ENCODE data around the gene ARHGEF28.

ARHGEF28 gene

DNA sequence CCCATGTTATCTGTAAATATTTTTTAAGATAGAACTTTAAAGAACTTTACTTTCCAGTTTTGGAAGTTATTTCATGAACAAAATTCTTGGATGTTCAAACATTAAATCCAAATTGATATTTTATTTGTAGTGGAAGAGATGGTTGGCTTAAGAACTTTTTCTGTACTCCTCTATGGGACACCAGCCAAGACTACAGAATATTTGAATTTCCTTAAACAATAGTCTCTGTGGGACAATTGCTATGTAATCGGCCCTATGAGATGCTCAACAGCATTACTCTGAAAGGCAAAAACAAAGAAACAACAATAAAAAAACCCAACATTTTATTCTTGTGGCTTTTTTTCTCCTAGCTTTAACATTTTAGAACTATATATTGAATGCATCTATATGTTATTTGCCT is 289.3 kb downstream of the ARHGEF28 start:
- no peak overlapping the region for H3K27ac ChIP-seq
- H3K4me3 ChIP-seq = no peak overlapping the region
- TF ChIP-seq, protein P1, sequence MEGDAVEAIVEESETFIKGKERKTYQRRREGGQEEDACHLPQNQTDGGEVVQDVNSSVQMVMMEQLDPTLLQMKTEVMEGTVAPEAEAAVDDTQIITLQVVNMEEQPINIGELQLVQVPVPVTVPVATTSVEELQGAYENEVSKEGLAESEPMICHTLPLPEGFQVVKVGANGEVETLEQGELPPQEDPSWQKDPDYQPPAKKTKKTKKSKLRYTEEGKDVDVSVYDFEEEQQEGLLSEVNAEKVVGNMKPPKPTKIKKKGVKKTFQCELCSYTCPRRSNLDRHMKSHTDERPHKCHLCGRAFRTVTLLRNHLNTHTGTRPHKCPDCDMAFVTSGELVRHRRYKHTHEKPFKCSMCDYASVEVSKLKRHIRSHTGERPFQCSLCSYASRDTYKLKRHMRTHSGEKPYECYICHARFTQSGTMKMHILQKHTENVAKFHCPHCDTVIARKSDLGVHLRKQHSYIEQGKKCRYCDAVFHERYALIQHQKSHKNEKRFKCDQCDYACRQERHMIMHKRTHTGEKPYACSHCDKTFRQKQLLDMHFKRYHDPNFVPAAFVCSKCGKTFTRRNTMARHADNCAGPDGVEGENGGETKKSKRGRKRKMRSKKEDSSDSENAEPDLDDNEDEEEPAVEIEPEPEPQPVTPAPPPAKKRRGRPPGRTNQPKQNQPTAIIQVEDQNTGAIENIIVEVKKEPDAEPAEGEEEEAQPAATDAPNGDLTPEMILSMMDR (IDR thresholded peaks at IDR 0.05) = no peak
- no peak for DNase-seq (ENCODE audit: low spot score)

DNA sequence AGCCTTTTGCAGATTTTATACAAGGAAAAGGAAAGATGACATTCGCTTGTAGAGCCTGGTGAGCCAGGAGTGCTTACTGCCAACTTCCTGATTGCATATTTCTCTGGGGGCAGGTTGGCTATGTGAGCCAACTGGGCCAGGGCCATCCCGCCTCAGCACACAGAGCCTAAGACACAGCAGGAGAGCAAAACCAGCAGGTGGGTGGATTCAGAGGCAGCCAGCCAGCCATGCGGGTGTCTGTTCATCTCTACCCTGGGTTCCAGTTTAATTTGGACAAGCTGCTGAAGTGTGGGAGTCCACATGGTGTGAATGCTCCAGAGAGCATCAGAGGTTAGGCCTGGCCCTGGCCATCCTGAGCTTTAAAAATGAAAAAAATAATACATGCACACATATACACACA is 291.4 kb downstream of the ARHGEF28 start:
- TF ChIP-seq, protein P1 (IDR thresholded peaks at IDR 0.05) = no peak
- DNase-seq (ENCODE audit: low spot score) = no peak
- Histone ChIP-seq H3K4me3 (no peak overlapping the region), H3K27ac (peak overlapping the region in 1 of 2 donors; percentile 29)

DNA sequence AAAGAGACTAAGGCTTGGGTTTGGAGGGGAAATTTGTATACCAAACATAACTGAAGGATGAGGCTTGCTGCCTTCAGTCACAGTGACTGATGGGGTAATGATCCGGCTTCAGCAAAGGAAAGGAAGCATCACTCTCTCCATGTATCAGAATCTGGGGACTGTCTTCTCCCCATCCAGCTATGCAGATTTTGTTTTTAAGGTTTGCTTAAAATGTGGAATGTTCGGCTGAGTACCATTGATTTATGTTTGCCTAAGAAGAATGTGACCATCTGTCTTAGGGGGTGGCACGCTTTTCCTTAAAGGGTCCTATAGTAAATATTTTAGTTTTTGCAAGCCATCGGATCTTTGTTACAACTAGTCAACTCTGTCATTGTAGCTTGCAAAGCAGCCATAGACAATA is 291.9 kb downstream of the ARHGEF28 start:
- no peak for DNase-seq (ENCODE audit: low spot score)
- TF ChIP-seq, protein P1 (IDR thresholded peaks at IDR 0.05) = no peak
- H3K27ac ChIP-seq = peak overlapping the region in 1 of 2 donors; percentile 29
- H3K4me3 ChIP-seq = no peak overlapping the region

DNA sequence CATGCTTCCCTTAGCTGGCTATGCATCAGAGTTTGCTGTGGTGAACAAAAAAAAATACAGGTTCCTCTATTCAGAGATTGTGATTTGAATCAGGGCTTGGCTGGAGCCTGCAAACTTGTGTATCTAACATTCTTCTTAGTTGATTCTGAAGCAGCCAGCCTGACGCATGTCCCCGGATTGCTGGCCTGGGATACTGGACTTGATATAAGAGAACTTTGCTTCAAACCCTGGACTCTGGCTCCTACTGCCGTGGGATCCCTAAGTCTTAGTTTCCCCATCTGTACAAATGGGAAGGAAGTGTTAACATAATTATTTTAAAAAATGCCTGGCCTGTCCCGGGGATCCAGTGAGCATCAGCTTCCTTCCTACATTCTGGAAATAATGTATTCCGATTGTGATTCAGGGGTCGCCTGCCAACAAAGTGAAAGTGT is 292.8 kb downstream of the ARHGEF28 start:
- no peak for DNase-seq (ENCODE audit: low spot score)
- Histone ChIP-seq H3K4me3 (peak overlapping the region; percentile 2), H3K27ac (peak overlapping the region in 1 of 2 donors; percentile 29)
- TF ChIP-seq, protein P1 (IDR thresholded peaks at IDR 0.05) = no peak

DNA sequence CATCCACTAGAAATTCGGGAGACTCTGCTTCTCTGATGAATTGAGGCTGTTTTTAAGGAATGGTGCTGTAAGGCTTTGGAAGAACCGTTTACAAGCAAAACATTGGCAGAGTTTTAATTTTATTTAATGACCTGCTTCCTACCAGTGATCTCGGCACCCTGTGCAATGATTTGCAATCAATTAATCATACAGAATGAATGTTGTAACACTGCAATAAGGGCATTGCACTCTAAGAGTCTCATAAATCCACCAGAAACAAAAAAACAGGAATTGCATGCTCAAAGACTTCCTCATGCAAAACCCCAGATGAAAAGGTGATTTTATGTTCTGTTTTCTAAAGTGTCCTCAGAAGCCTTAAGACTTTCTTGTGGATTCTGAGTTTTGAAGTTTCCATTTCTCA is 295.7 kb downstream of the ARHGEF28 start:
- H3K4me3 ChIP-seq = no peak overlapping the region
- no peak for DNase-seq (ENCODE audit: low spot score)
- TF ChIP-seq, protein P1 (IDR thresholded peaks at IDR 0.05) = no peak
- H3K27ac ChIP-seq = no peak overlapping the region

DNA sequence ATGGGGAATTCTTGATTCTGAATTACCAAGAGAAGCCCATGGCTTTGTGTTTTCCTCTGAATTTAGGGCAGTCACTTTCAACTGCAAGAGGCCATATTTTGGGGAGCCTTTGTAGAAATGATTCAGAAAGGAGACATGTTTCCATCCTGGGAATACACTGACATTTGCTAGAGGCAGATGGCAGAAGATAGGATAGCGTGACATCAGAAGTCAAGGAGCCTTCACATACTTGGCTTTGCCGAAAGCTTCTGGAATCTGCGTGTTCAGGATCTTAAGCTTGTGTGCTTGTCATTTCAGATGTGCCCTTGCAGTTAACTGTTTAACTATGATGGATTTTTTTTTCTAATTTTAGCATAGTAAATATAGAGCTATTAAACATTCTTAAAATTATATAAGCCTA is 296.2 kb downstream of the ARHGEF28 start:
- no peak overlapping the region for H3K4me3 ChIP-seq
- no peak for DNase-seq (ENCODE audit: low spot score)
- H3K27ac ChIP-seq = no peak overlapping the region
- TF ChIP-seq, protein P1 (IDR thresholded peaks at IDR 0.05) = no peak

DNA sequence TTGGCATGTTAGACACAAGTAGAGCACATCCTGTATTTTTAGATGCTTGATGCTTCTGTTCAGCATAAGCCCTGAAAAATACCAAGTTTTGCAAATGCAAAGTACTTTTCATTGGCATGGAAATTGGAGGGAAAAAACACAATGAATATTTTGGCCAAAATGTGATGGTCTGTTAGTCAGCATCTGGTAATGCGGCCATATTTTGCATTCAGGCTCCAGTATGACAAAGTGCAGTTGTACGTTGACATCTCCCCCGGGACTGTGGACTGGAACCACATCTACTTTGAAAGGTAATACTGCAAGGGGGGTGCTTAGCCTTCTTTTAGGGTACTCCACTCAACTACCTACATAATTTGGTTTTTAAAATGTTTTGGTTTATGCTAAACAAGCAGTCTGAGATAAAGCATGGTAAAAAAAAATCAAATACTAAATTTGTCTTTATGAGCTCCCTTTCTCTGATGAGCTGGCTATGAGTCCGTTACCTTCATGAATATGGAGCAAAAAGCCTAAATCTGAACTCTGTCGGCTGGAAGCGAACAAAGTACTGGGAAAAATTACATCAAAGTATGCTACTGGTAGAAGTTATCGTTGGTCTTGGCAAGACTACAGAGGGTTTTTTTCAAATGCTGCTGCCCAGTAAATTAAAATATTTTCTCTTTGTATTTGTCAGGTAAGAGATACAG is 297.0 kb downstream of the ARHGEF28 start:
- TF ChIP-seq, protein P1 (IDR thresholded peaks at IDR 0.05) = no peak
- Histone ChIP-seq H3K27ac (no peak overlapping the region), H3K4me3 (no peak overlapping the region)
- DNase-seq (ENCODE audit: low spot score) = no peak

All from coronary artery (tissue), 2 donors.